IMR-90 (cell line): Measurements from ENCODE around the gene AXIN1. TPM values are rescaled to one million over a fixed set of nuclear protein-coding genes. Genes with fewer than 3 reads are reported as not detected.

Experiments used
- ATAC-seq: fragments of 200-7000 bp; cut with Tn5 transposase; 2 replicates; pipeline ENCODE4 v1.9.1; 2020; ENCODE audit warnings: low read depth, mild to moderate bottlenecking, moderate library complexity
- BruUV-seq: library from RNA; stranded (reverse); fragments of 400-500 nt; replicated peaks from 2 replicates; lab custom pipeline; 2021; lab: Mats Ljungman, UMichigan
- CTCF ChIA-PET: fragments of 300-600 bp; formaldehyde crosslinking; extraction: SDS; loops from one replicate; lab custom pipeline; 2021; ENCODE audit warnings: antibody characterized with exemption; lab: Yijun Ruan, JAX
- POLR2A ChIA-PET: fragments of 300-600 bp; sonication (Branson Sonifier 250); formaldehyde crosslinking; loops from one replicate; lab custom pipeline; 2022; ENCODE audit warnings: antibody characterized with exemption; ENCODE audit not compliant: unreplicated experiment; lab: Charles Lee
- DNase-seq: peaks from one replicate; pipeline ENCODE4 v3.0.0; 2013
- H2AFZ ChIP-seq: replicated peaks from 2 replicates; pipeline ENCODE3; 2013; ENCODE audit warnings: low read length, mild to moderate bottlenecking; ENCODE audit not compliant: poor library complexity
- H2AK5ac ChIP-seq: 2 replicates; pipeline ENCODE4 v1.6.1; 2013; ENCODE audit warnings: low read depth, low read length, inconsistent platforms
- H2AK9ac ChIP-seq: replicated peaks from 2 replicates; pipeline ENCODE3; 2013; ENCODE audit warnings: mild to moderate bottlenecking, low read depth, low read length, moderate library complexity; ENCODE audit not compliant: poor library complexity
- H2BK120ac ChIP-seq: 2 replicates; pipeline ENCODE4 v1.6.1; 2013; ENCODE audit warnings: low read depth, low read length, inconsistent platforms
- H2BK15ac ChIP-seq: 3 replicates; pipeline ENCODE4 v1.6.1; 2013; ENCODE audit warnings: low read depth, low read length, inconsistent platforms
- H2BK20ac ChIP-seq: 2 replicates; pipeline ENCODE4 v1.6.1; 2013; ENCODE audit warnings: low read depth, mild to moderate bottlenecking, inconsistent platforms, low read length, moderate library complexity
- H2BK5ac ChIP-seq: 2 replicates; pipeline ENCODE4 v1.6.1; 2013; ENCODE audit warnings: mild to moderate bottlenecking, low read depth, low read length, inconsistent platforms; ENCODE audit not compliant: poor library complexity, severe bottlenecking
- H3K14ac ChIP-seq: replicated peaks from 2 replicates; pipeline ENCODE4 v1.6.1; 2013; ENCODE audit warnings: low read depth, low read length, inconsistent platforms
- H3K18ac ChIP-seq: 2 replicates; pipeline ENCODE4 v1.6.1; 2013; ENCODE audit warnings: low read depth, low read length, control low read depth
- H3K23ac ChIP-seq: 2 replicates; pipeline ENCODE4 v1.6.1; 2013; ENCODE audit warnings: low read depth, low read length, inconsistent platforms
- H3K27ac ChIP-seq: 2 replicates; pipeline ENCODE4 v1.5.1; 2013; ENCODE audit warnings: mild to moderate bottlenecking, control low read depth, low read length; ENCODE audit not compliant: insufficient read depth
- H3K27me3 ChIP-seq: 2 replicates; pipeline ENCODE4 v1.6.1; 2013; ENCODE audit warnings: low read length; ENCODE audit not compliant: control insufficient read depth, insufficient read depth
- H3K36me3 ChIP-seq: 2 replicates; pipeline ENCODE4 v1.6.1; 2013; ENCODE audit warnings: low read length, mixed read lengths; ENCODE audit not compliant: control insufficient read depth, insufficient read depth
- H3K4ac ChIP-seq: 2 replicates; pipeline ENCODE4 v1.6.1; 2013; ENCODE audit warnings: low read depth, low read length, inconsistent platforms
- H3K4me1 ChIP-seq: 2 replicates; pipeline ENCODE4 v1.6.1; 2013; ENCODE audit warnings: low read length, mixed read lengths; ENCODE audit not compliant: control insufficient read depth, insufficient read depth
- H3K4me2 ChIP-seq: 2 replicates; pipeline ENCODE4 v1.6.1; 2013; ENCODE audit warnings: low read depth, mild to moderate bottlenecking, control low read depth, low read length, moderate library complexity
- H3K4me3 ChIP-seq: 2 replicates; pipeline ENCODE4 v1.5.1; 2013; ENCODE audit warnings: low read depth, mild to moderate bottlenecking, control low read depth, low read length, moderate library complexity; ENCODE audit not compliant: insufficient read depth
- H3K56ac ChIP-seq: 2 replicates; pipeline ENCODE4 v1.6.1; 2013; ENCODE audit warnings: low read length, inconsistent platforms; ENCODE audit not compliant: insufficient read depth; ENCODE audit errors: extremely low read depth
- H3K79me1 ChIP-seq, 2 experiments: 2 replicates each; pipeline ENCODE4 v1.6.1; 2013; ENCODE audit warnings: low read length in 2 of 2, inconsistent platforms in 1 of 2, low read depth in 1 of 2
- H3K9ac ChIP-seq: 2 replicates; pipeline ENCODE4 v1.6.1; 2013; ENCODE audit warnings: low read depth, low read length, control low read depth
- H3K9me1 ChIP-seq: 2 replicates; pipeline ENCODE4 v1.6.1; 2013; ENCODE audit warnings: low read length, inconsistent platforms; ENCODE audit not compliant: insufficient read depth
- H3K9me3 ChIP-seq: 2 replicates; pipeline ENCODE4 v1.6.1; 2013; ENCODE audit warnings: low read length; ENCODE audit not compliant: control insufficient read depth, insufficient read depth
- H4K20me1 ChIP-seq: 2 replicates; pipeline ENCODE4 v1.6.1; 2013; ENCODE audit warnings: low read length, inconsistent platforms; ENCODE audit not compliant: insufficient read depth
- H4K5ac ChIP-seq: 2 replicates; pipeline ENCODE4 v1.6.1; 2013; ENCODE audit warnings: mild to moderate bottlenecking, low read depth, low read length, control low read depth
- H4K8ac ChIP-seq, 2 experiments: 2 replicates each; pipeline ENCODE4 v1.6.1; 2013; ENCODE audit warnings: low read depth in 2 of 2, low read length in 2 of 2, control low read depth in 1 of 2, inconsistent platforms in 1 of 2
- H4K91ac ChIP-seq: 2 replicates; pipeline ENCODE4 v1.6.1; 2013; ENCODE audit warnings: low read depth, low read length, inconsistent platforms; ENCODE audit not compliant: insufficient read depth
- BHLHE40 ChIP-seq: fragments of 150-350 bp; IDR thresholded peaks from 2 replicates; pipeline ENCODE4 v1.6.1; 2016; ENCODE audit warnings: mild to moderate bottlenecking, low read depth, low read length
- CEBPB ChIP-seq: IDR thresholded peaks from 2 replicates; pipeline ENCODE4 v1.6.1; 2012; ENCODE audit warnings: low read depth, low read length, improper control_type of control experiment
- CHD1 ChIP-seq: IDR thresholded peaks from 2 replicates; pipeline ENCODE4 v1.6.1; 2012; ENCODE audit warnings: low read depth, low read length, improper control_type of control experiment
- CTCF ChIP-seq: conservative IDR thresholded peaks from 2 replicates; pipeline ENCODE4 v1.5.1; 2012; ENCODE audit warnings: mild to moderate bottlenecking, low read depth, low read length, improper control_type of control experiment
- ELK1 ChIP-seq: fragments of 150-350 bp; IDR thresholded peaks from 2 replicates; pipeline ENCODE4 v1.6.1; 2016; ENCODE audit warnings: low read depth, mild to moderate bottlenecking, low read length, moderate library complexity, borderline replicate concordance
- FOS ChIP-seq: fragments of 150-350 bp; IDR thresholded peaks from 2 replicates; pipeline ENCODE4 v1.6.1; 2016; ENCODE audit warnings: low read depth, low read length
- MAFK ChIP-seq: IDR thresholded peaks from 2 replicates; pipeline ENCODE4 v1.6.1; 2012; ENCODE audit warnings: low read depth, low read length, improper control_type of control experiment
- MAZ ChIP-seq: IDR thresholded peaks from 2 replicates; pipeline ENCODE4 v1.6.1; 2012; ENCODE audit warnings: low read depth, mild to moderate bottlenecking, low read length, improper control_type of control experiment, moderate library complexity, borderline replicate concordance
- MXI1 ChIP-seq: IDR thresholded peaks from 2 replicates; pipeline ENCODE4 v1.6.1; 2012; ENCODE audit warnings: low read depth, mild to moderate bottlenecking, low read length, moderate library complexity, borderline replicate concordance
- POLR2A ChIP-seq: IDR thresholded peaks from 2 replicates; pipeline ENCODE4 v1.6.1; 2012; ENCODE audit warnings: mild to moderate bottlenecking, low read depth, low read length
- RAD21 ChIP-seq: IDR thresholded peaks from 2 replicates; pipeline ENCODE4 v1.6.1; 2012; ENCODE audit warnings: low read length, improper control_type of control experiment
- RCOR1 ChIP-seq: IDR thresholded peaks from 2 replicates; pipeline ENCODE4 v1.6.1; 2012; ENCODE audit warnings: mild to moderate bottlenecking, low read length, improper control_type of control experiment; ENCODE audit not compliant: insufficient replicate concordance
- RFX5 ChIP-seq: IDR thresholded peaks from 2 replicates; pipeline ENCODE4 v1.8.0; 2012; ENCODE audit warnings: low read depth, mild to moderate bottlenecking, low read length, moderate library complexity
- USF2 ChIP-seq: fragments of 150-350 bp; IDR thresholded peaks from 2 replicates; pipeline ENCODE4 v1.6.1; 2017; ENCODE audit warnings: mild to moderate bottlenecking, antibody characterized with exemption, low read length, low read depth
- WGBS, 2 experiments: methylation state at CpG; one replicate each; pipeline versions ENCODE4 v1.1.5 to v1.1.7; 2013; ENCODE audit warnings: missing lambda C conversion rate in 2 of 2; ENCODE audit not compliant: insufficient read length in 1 of 2; ENCODE audit errors: extremely low coverage in 2 of 2; 5-methylcytosine and 5-hydroxymethylcytosine counted together
- dilution Hi-C: fragments of 300-500 bp; cut with HindIII; formaldehyde crosslinking; loops from one replicate; pipeline ENCODE4 v1.14.3; 2018; ENCODE audit warnings: low sequenced_read_pairs; ENCODE audit not compliant: unreplicated experiment
- in situ Hi-C: fragments of 300-500 bp; cut with MboI; formaldehyde crosslinking; loops from 3 replicates; pipeline ENCODE4 v1.14.3; 2019; ENCODE audit warnings: low sequenced_read_pairs, inconsistent platforms, mixed read lengths
- intact Hi-C: fragments of 100-400 bp; cut with micrococcal nuclease; formaldehyde crosslinking; loops from 2 replicates; pipeline ENCODE4 v1.10.0; 2022
- polyA plus RNA-seq, 3 experiments: library from polyadenylated mRNA; depleted of rRNA; stranded (reverse); fragments of >200 nt; gene quantifications; 2 replicates each; pipeline ENCODE4 v1.2.3, GENCODE V29; 2012; ENCODE audit warnings: low replicate concordance in 1 of 3
- total RNA-seq: library from RNA; depleted of rRNA; stranded (reverse); fragments of >200 nt; gene quantifications from 2 replicates; pipeline ENCODE4 v1.2.3, GENCODE V29; 2012

AXIN1 gene
- total and polyA plus RNA-seq, 2 of the 4 experiments (the other 2 are of a cell fraction): 10.9 to 14.2 TPM

DNA sequence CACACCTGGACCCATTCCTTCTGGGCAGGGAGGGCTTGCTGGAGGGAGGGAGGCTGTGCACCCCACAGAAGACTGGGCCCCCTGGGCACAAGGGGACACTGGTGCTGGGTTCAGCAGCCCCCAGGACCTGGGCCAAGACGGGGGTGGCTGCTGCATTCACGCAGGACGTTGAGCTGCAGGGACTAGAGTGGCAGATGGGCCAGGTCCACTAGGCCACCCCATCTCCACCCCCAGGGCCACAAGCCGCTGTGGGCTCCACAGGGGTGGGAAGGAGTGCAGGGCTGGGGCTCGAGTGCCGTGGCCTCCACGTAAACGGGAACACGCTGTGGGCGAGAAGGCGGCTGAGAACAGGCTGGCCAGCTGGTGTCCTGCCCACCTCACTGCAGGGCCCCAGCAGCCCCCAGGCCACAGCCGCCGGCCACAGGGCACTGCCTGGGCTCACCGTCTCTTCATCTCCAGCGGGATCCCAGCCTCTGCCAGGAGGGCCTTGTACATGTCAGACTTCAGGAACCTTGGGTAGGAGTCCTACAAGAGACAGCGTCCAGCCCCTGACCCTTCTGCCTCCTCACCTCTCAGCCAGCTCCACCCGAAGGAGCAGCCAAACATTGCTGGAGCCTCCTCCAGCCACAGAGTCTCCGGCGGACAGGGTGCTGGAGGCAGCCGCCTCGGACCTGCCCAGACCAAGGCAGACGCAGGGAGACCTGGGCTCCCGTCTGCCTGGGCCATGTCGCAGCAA is 83.3 kb downstream of the AXIN1 start:
- in situ Hi-C loops: no loop called here
- no peak overlapping the region for H3K23ac ChIP-seq
- ChIA-PET CTCF (no interaction called here), POLR2A (no interaction called here)
- H3K9ac ChIP-seq: no peak overlapping the region
- H4K8ac ChIP-seq: no peak overlapping the region
- H2BK5ac ChIP-seq: no peak overlapping the region
- H3K18ac ChIP-seq: no peak overlapping the region
- H2AK9ac ChIP-seq: no peak overlapping the region
- no peak overlapping the region for H2AFZ ChIP-seq
- no peak overlapping the region for H2BK15ac ChIP-seq
- no peak overlapping the region for H2AK5ac ChIP-seq
- ATAC-seq (no peak), DNase-seq (no peak)
- H3K56ac ChIP-seq: no peak overlapping the region
- no peak overlapping the region for H2BK120ac ChIP-seq
- no peak overlapping the region for H3K4me2 ChIP-seq
- TF ChIP-seq CEBPB (no peak), BHLHE40 (no peak), MXI1 (no peak), ELK1 (no peak), RFX5 (no peak), MAZ (no peak), MAFK (no peak), RAD21 (no peak), CHD1 (no peak), FOS (no peak), CTCF (no peak), USF2 (no peak), RCOR1 (no peak), POLR2A (no peak)
- H3K4ac ChIP-seq: no peak overlapping the region
- dilution Hi-C loops: no loop called here
- H3K27me3 ChIP-seq: peaks cover 1% of the 10 kb centered on the region; the same call in 1 of the 2 replicates
- H4K91ac ChIP-seq: no peak overlapping the region
- H3K9me3 ChIP-seq: no peaks in the 10 kb centered on the region
- H4K20me1 ChIP-seq: no peaks in the 10 kb centered on the region
- no peaks in the 10 kb centered on the region for H3K4me1 ChIP-seq
- no peak overlapping the region for H3K27ac ChIP-seq
- H3K79me1 ChIP-seq: no peaks in the 10 kb centered on the region
- H3K36me3 ChIP-seq: peaks cover 5% of the 10 kb centered on the region
- intact Hi-C loops: no loop called here
- H2BK20ac ChIP-seq: no peak overlapping the region
- no TSS peak for BruUV-seq
- peaks cover 3% of the 10 kb centered on the region for H3K9me1 ChIP-seq
- no peak overlapping the region for H3K14ac ChIP-seq
- WGBS, 2 experiments: 84% methylated on average over 16 of the region's 24 CpGs; no CpG with 5 or more reads in 1 of the 2 experiments
- no peak overlapping the region for H3K4me3 ChIP-seq
- no peak overlapping the region for H4K5ac ChIP-seq
